HUES48 (cell line): Measurements from ENCODE around the gene CCDC82.

ENCODE experiments used
- H3K27ac ChIP-seq: one replicate; pipeline ENCODE4 v1.7.0; 2013; ENCODE audit warnings: low read depth, low read length, inconsistent platforms
- H3K27me3 ChIP-seq: 2 replicates; pipeline ENCODE4 v1.6.1; 2013; ENCODE audit warnings: mild to moderate bottlenecking, low read length; ENCODE audit not compliant: control insufficient read depth, insufficient read depth
- H3K36me3 ChIP-seq: 2 replicates; pipeline ENCODE4 v1.6.1; 2013; ENCODE audit warnings: low read length; ENCODE audit not compliant: control insufficient read depth, insufficient read depth
- H3K4me1 ChIP-seq: 2 replicates; pipeline ENCODE4 v1.6.1; 2013; ENCODE audit warnings: mild to moderate bottlenecking, low read length; ENCODE audit not compliant: control insufficient read depth, insufficient read depth
- H3K4me3 ChIP-seq: 2 replicates; pipeline ENCODE4 v1.5.1; 2013; ENCODE audit warnings: mild to moderate bottlenecking, low read depth, low read length
- H3K9ac ChIP-seq: 2 replicates; pipeline ENCODE4 v1.6.1; 2013; ENCODE audit warnings: mild to moderate bottlenecking, low read depth, low read length, moderate library complexity
- H3K9me3 ChIP-seq: 2 replicates; pipeline ENCODE4 v1.6.1; 2013; ENCODE audit warnings: low read length; ENCODE audit not compliant: control insufficient read depth, insufficient read depth

The CCDC82 gene

DNA sequence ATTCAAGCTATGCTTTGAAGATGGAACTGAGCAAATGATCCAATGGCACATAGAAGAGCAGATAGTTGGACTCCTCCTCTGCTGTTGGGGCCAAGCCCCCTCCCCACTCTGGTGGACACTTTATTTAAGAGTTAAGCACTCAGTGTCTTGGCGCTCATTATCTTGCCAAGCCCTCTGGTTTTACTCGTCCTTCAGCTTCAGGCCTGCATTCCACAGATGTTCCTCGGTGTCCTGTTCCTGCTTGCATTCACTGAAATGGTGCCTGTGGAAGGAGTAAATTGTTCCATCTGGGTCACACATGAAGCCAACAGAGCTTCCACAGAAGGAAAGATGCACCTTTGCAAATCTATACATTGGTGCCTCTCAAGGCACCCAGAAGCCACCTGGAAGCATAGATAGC, 72.8 kb downstream of the CCDC82 start:
- Histone ChIP-seq H3K27me3 (no peaks in the 10 kb centered on the region), H3K9me3 (no peaks in the 10 kb centered on the region), H3K4me3 (no peak overlapping the region), H3K4me1 (peaks cover 33% of the 10 kb centered on the region), H3K27ac (no peak overlapping the region), H3K36me3 (no peaks in the 10 kb centered on the region), H3K9ac (no peak overlapping the region)

DNA sequence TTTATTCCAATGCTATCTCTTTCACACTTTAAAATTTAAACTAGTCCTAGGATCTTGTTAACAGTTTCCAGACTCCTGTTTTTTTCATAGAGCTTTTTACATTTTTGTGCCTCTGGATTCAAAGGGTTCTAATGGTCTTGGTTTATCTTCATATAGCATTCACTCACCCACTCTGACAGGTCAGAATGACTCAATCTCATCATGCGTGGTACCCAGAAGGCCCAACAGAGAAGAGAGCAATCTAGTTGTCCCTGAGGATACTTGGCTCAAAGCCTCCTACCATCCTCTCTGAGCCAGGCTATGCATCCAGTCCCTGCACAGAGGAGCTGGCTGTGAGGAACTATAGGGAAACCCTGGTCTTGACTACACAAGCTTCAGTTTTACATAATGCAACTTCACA, 74.2 kb downstream of the CCDC82 start:
- H3K36me3 ChIP-seq: no peaks in the 10 kb centered on the region
- H3K4me1 ChIP-seq: peaks cover 33% of the 10 kb centered on the region
- no peak overlapping the region for H3K27ac ChIP-seq
- H3K4me3 ChIP-seq: no peak overlapping the region
- H3K9me3 ChIP-seq: no peaks in the 10 kb centered on the region
- no peak overlapping the region for H3K9ac ChIP-seq
- H3K27me3 ChIP-seq: no peaks in the 10 kb centered on the region

DNA sequence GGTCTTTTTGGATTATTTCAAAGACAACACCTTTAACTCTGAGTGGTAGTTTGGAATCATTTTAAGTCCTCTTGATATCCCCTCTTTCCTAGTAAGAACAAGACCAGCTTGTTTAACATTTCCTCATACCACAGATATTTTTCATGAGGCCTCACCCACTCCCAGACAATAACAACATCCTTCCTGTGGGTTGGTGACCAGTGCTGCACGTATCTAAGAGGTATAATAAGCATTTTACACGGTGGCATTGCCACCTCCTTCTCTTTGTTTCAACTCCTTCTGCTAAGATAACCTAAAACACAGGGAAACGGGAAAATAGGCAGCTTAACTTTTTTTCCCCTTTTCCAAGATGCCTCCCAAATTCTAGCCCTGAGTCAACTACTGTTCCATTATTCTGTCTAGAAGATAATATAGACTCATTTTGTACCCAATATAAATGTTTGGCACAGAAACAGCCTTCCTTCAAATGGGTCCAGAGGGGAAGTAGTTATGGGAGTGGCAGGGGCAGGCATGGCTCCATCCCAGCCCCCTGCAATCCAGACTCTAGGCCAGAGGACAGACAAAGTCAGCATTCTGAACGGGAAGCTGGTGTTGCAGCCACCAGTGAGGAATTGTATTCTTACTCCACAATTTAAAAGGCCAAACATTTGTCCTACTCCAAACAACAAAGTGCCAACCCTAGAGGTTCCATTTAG, 75.2 kb downstream of the CCDC82 start:
- H3K4me1 ChIP-seq: peaks cover 33% of the 10 kb centered on the region
- no peaks in the 10 kb centered on the region for H3K9me3 ChIP-seq
- H3K9ac ChIP-seq: no peak overlapping the region
- no peak overlapping the region for H3K27ac ChIP-seq
- no peak overlapping the region for H3K4me3 ChIP-seq
- H3K36me3 ChIP-seq: no peaks in the 10 kb centered on the region
- no peaks in the 10 kb centered on the region for H3K27me3 ChIP-seq

DNA sequence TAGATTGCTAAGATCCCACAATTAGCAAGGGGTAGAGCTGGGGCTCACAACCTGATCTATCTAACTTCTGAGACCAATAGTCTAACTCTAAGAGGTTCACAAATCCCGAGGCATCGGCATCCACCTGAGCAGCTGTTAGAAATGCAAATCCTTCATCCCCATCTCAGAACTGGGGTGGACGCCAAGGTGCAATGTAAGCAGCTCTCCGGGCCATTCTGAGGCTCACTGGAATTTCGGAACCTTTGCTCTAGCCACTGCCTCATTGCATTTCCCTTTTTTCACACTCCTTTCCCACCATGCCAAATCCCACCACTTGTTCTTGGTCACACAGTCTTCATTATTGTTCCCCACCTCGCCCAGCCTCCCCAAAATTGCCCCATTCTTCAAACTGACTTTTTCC, 76.5 kb downstream of the CCDC82 start:
- peaks cover 42% of the 10 kb centered on the region for H3K4me1 ChIP-seq
- no peak overlapping the region for H3K4me3 ChIP-seq
- H3K27me3 ChIP-seq: no peaks in the 10 kb centered on the region
- no peaks in the 10 kb centered on the region for H3K36me3 ChIP-seq
- H3K9me3 ChIP-seq: no peaks in the 10 kb centered on the region
- H3K9ac ChIP-seq: no peak overlapping the region
- H3K27ac ChIP-seq: no peak overlapping the region

DNA sequence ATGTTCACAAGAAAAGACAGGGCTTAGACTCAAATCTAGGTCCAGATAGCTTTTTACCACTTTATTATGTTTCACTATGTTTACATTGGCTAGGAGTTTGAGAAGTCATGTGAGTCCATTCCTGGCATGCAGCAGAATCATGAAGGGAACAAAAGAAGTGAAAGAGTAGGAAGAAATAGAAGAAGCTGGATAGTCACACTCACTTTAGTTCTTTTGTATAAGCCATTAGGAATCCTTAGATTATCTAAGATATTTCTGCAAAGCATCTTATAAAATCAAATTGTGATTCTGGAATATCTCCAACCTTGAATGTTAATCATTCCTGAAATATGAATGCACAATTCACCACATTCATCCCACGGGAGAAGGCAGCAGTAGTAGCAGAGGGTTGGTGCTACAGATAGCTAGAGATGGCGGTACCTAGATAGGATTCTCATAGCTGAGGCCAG, 78.6 kb downstream of the CCDC82 start:
- H3K9me3 ChIP-seq: no peaks in the 10 kb centered on the region
- no peak overlapping the region for H3K9ac ChIP-seq
- H3K27me3 ChIP-seq: no peaks in the 10 kb centered on the region
- no peak overlapping the region for H3K27ac ChIP-seq
- H3K4me3 ChIP-seq: no peak overlapping the region
- peaks cover 45% of the 10 kb centered on the region for H3K4me1 ChIP-seq
- no peaks in the 10 kb centered on the region for H3K36me3 ChIP-seq

DNA sequence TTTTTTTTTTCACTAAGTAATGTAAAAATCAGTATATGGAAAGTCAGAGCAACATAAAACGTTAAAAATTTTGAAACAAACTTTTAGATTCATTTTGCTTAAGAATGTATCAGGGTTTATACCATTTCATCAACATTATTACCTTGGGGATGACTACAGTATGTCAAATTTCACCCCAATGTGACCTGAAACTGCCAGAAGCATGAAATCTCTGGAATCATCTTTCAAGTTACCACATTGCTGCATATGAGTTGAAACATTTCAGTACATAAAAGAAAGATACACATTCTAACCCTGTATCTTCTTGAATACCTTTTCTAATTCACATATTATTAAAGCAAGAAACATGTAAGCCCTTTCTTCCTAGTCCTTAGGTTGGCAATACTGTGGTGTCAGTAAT, 79.5 kb downstream of the CCDC82 start:
- no peak overlapping the region for H3K9ac ChIP-seq
- no peaks in the 10 kb centered on the region for H3K27me3 ChIP-seq
- H3K4me3 ChIP-seq: no peak overlapping the region
- peaks cover 46% of the 10 kb centered on the region for H3K4me1 ChIP-seq
- no peaks in the 10 kb centered on the region for H3K36me3 ChIP-seq
- H3K9me3 ChIP-seq: no peaks in the 10 kb centered on the region
- no peak overlapping the region for H3K27ac ChIP-seq

DNA sequence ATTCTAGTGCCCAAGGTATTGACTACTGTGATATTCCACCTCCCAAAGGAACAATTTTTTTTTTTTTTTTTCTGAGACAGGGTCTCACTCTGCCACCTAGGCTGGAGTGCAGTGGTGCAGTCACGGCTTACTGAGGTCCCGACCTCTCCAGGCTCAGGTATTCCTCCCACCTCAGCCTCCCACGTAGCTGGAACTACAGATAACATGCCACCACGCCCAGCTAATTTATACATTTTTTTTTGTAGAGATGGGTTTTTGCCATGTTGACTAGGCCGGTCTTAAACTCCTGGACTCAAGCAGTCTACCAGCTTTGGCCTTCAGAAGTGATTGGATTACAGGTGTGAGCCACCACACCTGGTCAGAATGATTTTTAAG, 80.1 kb downstream of the CCDC82 start:
- Histone ChIP-seq H3K27ac (peak overlapping the region; percentile 59), H3K4me3 (no peak overlapping the region), H3K4me1 (peaks cover 46% of the 10 kb centered on the region), H3K9ac (no peak overlapping the region), H3K27me3 (no peaks in the 10 kb centered on the region), H3K36me3 (no peaks in the 10 kb centered on the region), H3K9me3 (no peaks in the 10 kb centered on the region)

DNA sequence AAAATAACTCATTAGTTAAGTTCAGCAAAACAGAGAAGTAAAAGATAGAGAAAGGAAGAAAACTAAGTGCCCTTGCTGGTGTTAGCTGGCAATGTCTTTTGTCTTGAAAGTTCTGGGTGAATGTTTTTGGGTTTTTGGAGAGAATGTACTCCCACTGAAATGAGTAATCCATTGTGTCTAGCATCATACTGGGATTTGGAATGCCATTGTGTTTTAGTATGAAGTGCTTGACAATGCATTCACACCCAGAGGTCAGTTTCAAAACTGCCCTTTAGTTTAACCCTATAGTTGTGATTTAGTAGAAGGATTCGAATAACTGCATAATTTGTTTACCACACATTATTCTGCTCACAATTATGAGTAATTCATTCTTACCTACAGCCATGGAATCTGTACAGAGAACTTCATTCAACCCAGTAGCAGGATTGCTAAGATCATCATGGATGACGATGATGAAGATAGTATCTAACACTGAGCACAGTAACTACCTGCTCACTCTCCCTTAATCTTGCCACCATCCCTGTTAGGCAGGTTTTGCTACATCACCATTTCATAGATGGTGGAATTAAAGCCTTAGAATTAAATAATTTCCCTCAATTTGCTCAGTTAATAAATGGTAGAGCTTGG, 80.6 kb downstream of the CCDC82 start:
- H3K27me3 ChIP-seq: no peaks in the 10 kb centered on the region
- peaks cover 46% of the 10 kb centered on the region for H3K4me1 ChIP-seq
- no peaks in the 10 kb centered on the region for H3K9me3 ChIP-seq
- H3K9ac ChIP-seq: no peak overlapping the region
- H3K27ac ChIP-seq: peak overlapping the region; percentile 59
- H3K36me3 ChIP-seq: no peaks in the 10 kb centered on the region
- no peak overlapping the region for H3K4me3 ChIP-seq

DNA sequence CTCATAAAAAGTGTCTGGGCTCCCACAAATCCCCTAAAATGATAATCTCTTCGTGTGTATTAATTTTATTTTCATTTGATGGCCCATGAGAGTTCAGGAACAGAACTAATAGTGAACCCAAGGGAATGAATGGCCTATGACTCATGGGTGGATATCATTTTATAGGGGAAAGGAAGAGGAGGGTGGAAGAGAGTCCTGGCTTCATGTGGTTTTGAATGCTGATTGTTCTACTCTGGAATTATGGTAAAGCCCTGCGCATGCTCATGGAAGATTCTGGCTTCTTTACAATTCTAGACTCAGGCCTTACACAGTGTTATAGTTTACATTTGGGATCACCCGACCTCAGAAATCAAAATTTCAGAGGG, 82.0 kb downstream of the CCDC82 start:
- Histone ChIP-seq H3K27me3 (no peaks in the 10 kb centered on the region), H3K4me3 (peak overlapping the region; percentile 34; the same call in 1 of the 2 replicates), H3K36me3 (no peaks in the 10 kb centered on the region), H3K9me3 (no peaks in the 10 kb centered on the region), H3K27ac (peak overlapping the region; percentile 84), H3K9ac (no peak overlapping the region; the same call in 1 of the 2 replicates), H3K4me1 (peaks cover 37% of the 10 kb centered on the region)

DNA sequence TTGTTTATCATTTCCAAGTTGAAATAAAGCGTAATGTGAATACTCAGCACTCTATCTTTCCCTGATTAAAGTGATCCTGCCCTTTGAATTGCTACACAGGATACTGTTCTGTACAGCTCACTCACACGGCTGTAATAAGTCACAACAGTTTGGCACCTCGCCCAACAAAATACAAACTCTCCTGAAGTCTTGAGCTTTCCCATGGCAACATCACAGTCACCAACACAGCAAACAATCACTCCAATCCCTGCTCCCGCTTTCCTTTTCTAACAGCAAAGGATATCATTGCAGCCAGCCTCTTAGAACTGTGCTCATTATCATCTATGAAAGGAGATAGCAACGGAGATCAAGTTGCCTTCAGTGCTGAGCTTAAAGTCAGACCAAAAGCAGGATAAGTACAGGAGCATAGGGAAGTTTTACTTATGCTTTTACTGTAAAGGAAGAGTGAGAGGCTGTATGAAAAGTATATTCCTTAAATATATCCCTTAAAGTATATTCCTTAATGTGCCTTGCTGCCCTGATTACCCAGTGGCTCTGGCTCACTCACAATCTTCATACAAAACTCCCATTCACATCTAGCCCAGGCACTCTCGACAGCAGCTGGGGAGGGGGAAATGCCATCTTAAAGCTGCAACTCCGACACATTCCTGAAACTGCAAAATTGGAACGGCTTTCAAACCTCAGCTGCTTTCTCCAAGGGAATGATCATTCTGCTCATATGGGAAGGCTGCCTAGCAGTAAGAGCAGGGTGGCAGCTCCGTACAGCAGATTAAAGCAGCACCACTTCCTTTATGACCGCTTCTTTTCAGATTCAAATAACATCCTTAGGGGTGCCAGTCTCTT, 82.6 kb downstream of the CCDC82 start:
- peak overlapping the region; percentile 28; the same call in 1 of the 2 replicates for H3K9ac ChIP-seq
- peak overlapping the region; percentile 84 for H3K27ac ChIP-seq

DNA sequence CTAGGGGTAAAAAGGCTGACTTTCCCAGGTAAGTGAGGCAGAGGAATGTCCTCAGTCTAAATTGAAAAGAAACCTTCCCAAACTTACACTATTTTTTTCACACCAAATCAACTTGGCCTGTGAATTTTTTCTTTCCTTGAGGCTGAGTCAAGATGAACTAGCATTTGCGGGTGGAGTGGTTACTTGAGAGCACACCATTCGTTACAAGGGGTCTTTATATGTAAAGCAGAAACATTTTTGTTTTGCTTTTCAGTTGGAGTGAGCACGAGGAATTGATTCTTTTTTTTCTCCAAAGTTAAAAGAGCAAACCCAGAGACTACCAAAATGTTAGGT, 83.1 kb downstream of the CCDC82 start:
- no peaks in the 10 kb centered on the region for H3K36me3 ChIP-seq
- H3K9ac ChIP-seq: no peak overlapping the region
- H3K27me3 ChIP-seq: no peaks in the 10 kb centered on the region
- no peak overlapping the region for H3K4me3 ChIP-seq
- H3K4me1 ChIP-seq: peaks cover 42% of the 10 kb centered on the region
- peak overlapping the region; percentile 84 for H3K27ac ChIP-seq
- H3K9me3 ChIP-seq: no peaks in the 10 kb centered on the region

More for the DNA sequence above, 82.6 kb downstream of the CCDC82 start:
- H3K4me1 ChIP-seq: peaks cover 42% of the 10 kb centered on the region
- H3K9me3 ChIP-seq: no peaks in the 10 kb centered on the region
- H3K4me3 ChIP-seq: peak overlapping the region; percentile 34; the same call in 1 of the 2 replicates
- H3K27me3 ChIP-seq: no peaks in the 10 kb centered on the region
- no peaks in the 10 kb centered on the region for H3K36me3 ChIP-seq
